GM12864 (cell line): ENCODE measurements around the gene ZNF385B.

Experiments used
- DNase-seq: peaks from one replicate; pipeline ENCODE4 v3.0.0-alpha.2; 2011; ENCODE audit warnings: low read depth
- H3K4me3 ChIP-seq: 2 replicates; pipeline ENCODE4 v1.5.1; 2011; ENCODE audit warnings: mild to moderate bottlenecking, low read depth, low read length, control low read depth
- TF ChIP-seq, protein P1 (sequence below): IDR thresholded peaks from 2 replicates; pipeline ENCODE4 v1.5.1; 2011; ENCODE audit warnings: low read depth, mild to moderate bottlenecking, moderate library complexity, low read length, control low read depth, inconsistent platforms; ENCODE audit errors: missing control alignments

The ZNF385B gene

GRCh38 chr2:179677746-179678505 is 183.5 kb downstream of the ZNF385B start:
- no peak for DNase-seq

GRCh38 chr2:179677077-179677688 is 184.2 kb downstream of the ZNF385B start:
- H3K4me3 ChIP-seq = no peak overlapping the region
- TF ChIP-seq, protein P1, sequence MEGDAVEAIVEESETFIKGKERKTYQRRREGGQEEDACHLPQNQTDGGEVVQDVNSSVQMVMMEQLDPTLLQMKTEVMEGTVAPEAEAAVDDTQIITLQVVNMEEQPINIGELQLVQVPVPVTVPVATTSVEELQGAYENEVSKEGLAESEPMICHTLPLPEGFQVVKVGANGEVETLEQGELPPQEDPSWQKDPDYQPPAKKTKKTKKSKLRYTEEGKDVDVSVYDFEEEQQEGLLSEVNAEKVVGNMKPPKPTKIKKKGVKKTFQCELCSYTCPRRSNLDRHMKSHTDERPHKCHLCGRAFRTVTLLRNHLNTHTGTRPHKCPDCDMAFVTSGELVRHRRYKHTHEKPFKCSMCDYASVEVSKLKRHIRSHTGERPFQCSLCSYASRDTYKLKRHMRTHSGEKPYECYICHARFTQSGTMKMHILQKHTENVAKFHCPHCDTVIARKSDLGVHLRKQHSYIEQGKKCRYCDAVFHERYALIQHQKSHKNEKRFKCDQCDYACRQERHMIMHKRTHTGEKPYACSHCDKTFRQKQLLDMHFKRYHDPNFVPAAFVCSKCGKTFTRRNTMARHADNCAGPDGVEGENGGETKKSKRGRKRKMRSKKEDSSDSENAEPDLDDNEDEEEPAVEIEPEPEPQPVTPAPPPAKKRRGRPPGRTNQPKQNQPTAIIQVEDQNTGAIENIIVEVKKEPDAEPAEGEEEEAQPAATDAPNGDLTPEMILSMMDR = no peak
- DNase-seq = no peak

More at GRCh38 chr2:179677746-179678505, 183.5 kb downstream of the ZNF385B start:
- H3K4me3 ChIP-seq = no peak overlapping the region
- TF ChIP-seq, protein P1 = no peak

DNA sequence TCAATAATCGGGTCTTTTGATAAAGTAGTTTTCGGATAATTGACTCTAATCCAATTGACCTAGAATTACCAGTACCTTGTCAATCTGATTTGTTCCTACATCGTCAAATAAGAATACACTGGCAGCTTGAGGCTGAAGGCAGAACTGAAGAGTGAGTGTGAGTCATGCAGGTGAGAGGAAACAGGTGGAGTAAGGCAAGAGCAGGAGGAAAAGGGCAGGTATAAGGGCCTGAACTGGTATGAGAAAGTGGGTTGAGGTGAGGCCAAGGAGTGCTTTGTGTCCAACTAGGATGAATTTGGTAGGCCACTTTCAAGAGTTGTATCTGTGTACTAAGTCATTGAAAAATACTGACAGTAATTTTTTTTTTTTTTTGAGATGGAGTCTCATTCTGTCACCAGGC is 186.0 kb downstream of the ZNF385B start:
- no peak overlapping the region for H3K4me3 ChIP-seq
- TF ChIP-seq, protein P1 = no peak
- no peak for DNase-seq

- no peak overlapping the region for H3K4me3 ChIP-seq
- TF ChIP-seq, protein P1 = no peak
- DNase-seq = no peak
Observed at GRCh38 chr2:179671043-179671981, 190.1 kb downstream of the ZNF385B start.

DNA sequence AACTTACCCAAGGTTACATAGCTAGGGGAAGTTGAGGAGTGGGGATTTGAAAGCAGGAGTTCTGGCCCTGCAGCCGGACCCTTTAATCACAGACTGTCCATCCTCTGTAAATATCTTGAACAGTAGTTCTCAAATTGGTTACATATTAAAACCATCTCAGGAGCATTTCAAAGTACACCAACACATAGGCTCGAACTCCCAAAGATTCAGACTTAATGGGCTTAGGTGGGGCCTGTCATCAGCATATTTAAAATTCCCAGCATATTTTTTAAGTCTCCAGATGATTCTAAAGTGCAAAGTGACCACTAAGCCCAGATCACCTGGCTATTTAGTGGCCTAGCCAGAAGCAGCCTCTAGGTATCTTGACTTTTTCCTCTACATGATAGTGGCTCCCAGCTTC is 192.2 kb downstream of the ZNF385B start:
- no peak overlapping the region for H3K4me3 ChIP-seq
- DNase-seq = no peak
- TF ChIP-seq, protein P1 = no peak

- H3K4me3 ChIP-seq = no peak overlapping the region
- DNase-seq = no peak
- TF ChIP-seq, protein P1 = no peak
Observed at GRCh38 chr2:179664972-179665812, 196.2 kb downstream of the ZNF385B start.
